ENCODE results near the gene AGAP1. TPM values are rescaled to one million over a fixed set of nuclear protein-coding genes. Genes with fewer than 3 reads are reported as not detected.

Gene AGAP1
- total RNA-seq, 1 donor from 2014 or later = 17.5 TPM

DNA sequence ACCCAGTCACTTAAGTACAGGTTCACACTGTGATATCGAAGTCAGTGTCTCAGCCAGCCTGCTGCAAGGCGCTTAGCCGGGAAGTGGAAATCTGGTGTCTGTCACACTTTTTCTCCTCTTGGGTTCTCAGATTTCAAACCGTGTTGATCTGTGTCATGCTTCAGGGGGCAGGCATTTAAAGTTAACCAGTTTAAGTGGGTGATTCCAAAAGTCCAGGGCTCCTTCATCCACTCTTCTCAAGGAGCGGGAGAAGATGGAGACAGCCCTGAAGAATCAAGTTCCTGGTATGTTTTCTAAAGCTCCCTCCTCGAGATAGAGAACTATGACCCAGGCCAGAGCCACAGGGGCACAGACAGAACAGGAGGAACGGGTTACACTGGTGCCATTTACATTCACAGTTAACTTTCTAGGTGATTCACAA, 342.7 kb downstream of the AGAP1 start:
- no peak overlapping the region for H3K4me3 ChIP-seq (ENCODE audit: low read depth, low read length)
- TF ChIP-seq, protein P1, sequence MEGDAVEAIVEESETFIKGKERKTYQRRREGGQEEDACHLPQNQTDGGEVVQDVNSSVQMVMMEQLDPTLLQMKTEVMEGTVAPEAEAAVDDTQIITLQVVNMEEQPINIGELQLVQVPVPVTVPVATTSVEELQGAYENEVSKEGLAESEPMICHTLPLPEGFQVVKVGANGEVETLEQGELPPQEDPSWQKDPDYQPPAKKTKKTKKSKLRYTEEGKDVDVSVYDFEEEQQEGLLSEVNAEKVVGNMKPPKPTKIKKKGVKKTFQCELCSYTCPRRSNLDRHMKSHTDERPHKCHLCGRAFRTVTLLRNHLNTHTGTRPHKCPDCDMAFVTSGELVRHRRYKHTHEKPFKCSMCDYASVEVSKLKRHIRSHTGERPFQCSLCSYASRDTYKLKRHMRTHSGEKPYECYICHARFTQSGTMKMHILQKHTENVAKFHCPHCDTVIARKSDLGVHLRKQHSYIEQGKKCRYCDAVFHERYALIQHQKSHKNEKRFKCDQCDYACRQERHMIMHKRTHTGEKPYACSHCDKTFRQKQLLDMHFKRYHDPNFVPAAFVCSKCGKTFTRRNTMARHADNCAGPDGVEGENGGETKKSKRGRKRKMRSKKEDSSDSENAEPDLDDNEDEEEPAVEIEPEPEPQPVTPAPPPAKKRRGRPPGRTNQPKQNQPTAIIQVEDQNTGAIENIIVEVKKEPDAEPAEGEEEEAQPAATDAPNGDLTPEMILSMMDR (conservative IDR thresholded peaks at IDR 0.05; ENCODE audit: low read depth, low read length) = no peak
- no peak for DNase-seq (ENCODE audit: low read depth)

DNA sequence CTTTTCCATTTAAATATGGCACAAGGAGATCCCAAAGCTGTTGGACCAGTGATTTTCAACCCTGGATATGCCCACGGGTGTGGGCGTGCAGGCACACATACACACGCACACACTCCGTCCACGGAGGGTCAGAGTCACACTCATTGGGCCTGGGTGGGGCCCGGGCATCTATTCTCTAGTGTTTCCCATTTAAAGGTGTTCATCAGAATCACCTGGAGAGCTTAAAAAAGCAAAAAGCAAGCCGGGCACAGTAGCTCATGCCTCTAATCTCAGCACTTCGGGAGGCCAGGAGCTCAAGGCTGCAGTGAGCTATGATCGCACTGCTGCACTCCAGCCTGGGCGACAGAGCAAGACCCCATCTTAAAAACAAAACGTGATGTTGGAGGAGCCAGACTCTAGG, 345.4 kb downstream of the AGAP1 start:
- TF ChIP-seq, protein P1 (conservative IDR thresholded peaks at IDR 0.05; ENCODE audit: low read depth, low read length) = no peak
- H3K4me3 ChIP-seq (ENCODE audit: low read depth, low read length) = no peak overlapping the region
- no peak for DNase-seq (ENCODE audit: low read depth)

DNA sequence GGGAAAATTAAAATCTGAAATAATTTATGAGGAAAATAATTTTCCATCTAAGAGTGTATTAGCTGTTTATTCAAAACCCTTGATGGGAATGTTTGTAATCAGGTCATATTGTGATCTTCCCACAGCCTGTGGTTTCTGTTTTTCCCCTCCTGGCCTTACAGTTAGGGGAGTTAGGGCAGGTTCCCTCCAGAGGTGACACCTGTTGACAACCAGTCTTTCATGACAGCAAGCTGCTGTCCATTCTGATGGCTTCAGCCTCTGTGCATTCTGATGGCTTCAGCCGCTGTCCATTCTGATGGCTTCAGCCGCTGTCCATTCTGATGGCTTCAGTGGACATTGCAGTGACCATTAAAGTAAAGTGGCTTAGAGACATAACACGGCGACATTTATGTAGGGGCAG, 346.1 kb downstream of the AGAP1 start:
- TF ChIP-seq, protein P1 (conservative IDR thresholded peaks at IDR 0.05; ENCODE audit: low read depth, low read length) = no peak
- no peak overlapping the region for H3K4me3 ChIP-seq (ENCODE audit: low read depth, low read length)
- no peak for DNase-seq (ENCODE audit: low read depth)

DNA sequence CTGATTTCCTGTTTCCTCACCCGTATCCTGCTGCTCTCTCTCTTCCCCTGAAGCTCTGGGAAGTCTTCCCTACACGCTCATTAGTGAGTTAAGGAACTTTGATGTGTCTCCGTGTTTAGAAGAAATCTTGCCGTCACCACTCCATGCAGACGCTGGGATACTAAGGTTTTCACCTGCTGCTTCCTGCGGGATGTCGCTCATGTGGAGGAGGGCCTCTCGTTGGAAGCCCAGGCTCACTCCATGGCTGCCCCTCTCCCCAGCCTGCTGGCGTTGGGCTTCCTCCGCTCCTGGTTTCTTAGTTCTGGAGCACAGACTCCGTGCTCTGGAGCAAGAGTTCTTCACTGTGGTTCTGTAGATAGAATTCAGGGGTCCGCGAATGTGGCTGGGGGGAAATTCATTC, 348.0 kb downstream of the AGAP1 start:
- TF ChIP-seq, protein P1 (conservative IDR thresholded peaks at IDR 0.05; ENCODE audit: low read depth, low read length) = no peak
- no peak overlapping the region for H3K4me3 ChIP-seq (ENCODE audit: low read depth, low read length)
- DNase-seq (ENCODE audit: low read depth) = no peak

DNA sequence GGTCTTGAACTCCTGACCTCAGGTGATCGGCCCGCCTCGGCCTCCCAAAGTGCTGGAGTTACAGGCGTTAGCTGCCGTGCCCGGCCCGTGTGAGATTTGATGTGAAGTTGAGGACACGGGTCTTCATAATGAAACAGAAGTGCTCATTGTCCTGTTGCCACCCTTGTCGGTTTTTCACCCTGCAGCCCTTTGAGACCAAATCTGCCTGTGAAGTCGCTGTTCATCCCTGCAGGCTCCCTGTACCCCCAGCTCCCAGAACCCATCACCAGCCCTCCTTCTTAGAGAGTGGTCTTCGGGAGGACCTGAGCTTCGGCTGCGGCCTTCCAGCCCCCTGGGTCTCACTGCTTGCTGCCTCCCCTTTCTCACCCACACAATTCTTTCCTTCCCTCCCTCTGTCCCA, 349.1 kb downstream of the AGAP1 start:
- TF ChIP-seq, protein P1 (conservative IDR thresholded peaks at IDR 0.05; ENCODE audit: low read depth, low read length) = no peak
- no peak overlapping the region for H3K4me3 ChIP-seq (ENCODE audit: low read depth, low read length)
- DNase-seq (ENCODE audit: low read depth) = no peak

DNA sequence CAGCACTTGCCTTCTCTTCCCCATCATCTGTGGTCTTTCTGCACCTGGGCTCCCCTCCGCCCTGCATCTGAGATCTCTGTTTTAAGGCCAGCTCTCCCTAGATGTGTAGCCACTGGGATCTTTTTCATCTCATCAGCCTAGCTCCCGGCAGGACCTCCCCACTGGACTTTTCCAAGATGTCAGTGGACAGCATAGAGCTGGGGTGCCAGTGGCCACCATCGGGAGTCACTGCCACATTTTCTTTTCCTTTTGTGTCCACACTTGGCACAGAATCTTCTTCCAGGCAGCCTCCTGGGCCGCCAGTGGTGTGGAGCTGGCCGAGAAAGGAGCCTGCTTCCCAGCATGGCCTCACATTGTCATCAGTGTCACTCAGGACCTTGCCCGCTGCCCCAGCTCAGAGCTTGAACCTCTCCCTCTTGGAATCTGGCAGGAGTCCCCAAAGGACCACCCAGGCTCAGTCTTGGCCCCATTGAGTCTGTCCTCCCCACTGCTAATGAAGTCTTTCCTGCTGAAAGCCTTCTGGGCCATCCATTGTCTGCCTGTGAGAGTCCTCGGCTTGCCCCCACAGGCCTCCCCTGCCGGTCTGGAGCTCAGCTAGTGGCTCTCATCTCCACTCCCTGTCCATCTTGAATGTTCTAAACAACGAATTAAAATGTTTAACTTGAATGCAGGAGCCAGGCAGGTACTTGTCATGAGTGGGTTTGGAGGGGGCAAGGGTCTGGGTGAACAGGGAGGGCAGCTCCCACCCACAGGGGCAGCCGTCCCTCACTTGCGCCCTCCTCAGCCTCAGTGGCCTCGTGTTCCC, 349.9 kb downstream of the AGAP1 start:
- no peak for DNase-seq (ENCODE audit: low read depth)
- TF ChIP-seq, protein P1 (conservative IDR thresholded peaks at IDR 0.05; ENCODE audit: low read depth, low read length) = no peak
- H3K4me3 ChIP-seq (ENCODE audit: low read depth, low read length) = no peak overlapping the region

DNA sequence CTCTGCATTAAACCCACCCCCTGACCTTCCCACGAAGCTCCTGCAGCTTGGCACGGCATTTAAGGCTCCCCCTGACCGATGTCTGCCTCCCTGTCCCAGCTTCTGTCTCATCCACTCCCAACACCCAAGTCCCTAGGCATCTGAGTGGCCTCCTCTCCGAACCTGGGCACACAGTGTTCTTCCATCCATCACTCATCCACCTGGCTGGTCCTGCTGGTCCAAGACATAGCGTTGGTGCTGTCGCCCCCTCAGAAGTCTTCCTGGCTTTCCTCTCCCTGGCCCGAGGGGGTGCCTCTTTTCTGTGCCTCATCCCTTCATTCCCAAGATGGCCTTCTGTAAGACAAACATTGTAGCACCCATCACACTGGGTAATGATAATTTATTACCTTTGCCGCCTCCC, 350.7 kb downstream of the AGAP1 start:
- no peak for DNase-seq (ENCODE audit: low read depth)

More for the DNA sequence above, 350.7 kb downstream of the AGAP1 start:
- no peak overlapping the region for H3K4me3 ChIP-seq (ENCODE audit: low read depth, low read length)
- TF ChIP-seq, protein P1 (conservative IDR thresholded peaks at IDR 0.05; ENCODE audit: low read depth, low read length) = no peak

Measured in epithelial cell of proximal tubule (primary cell).